GM18526 (cell line): ENCODE measurements around the gene RTL1.

ENCODE experiments used
- POLR2A ChIP-seq: IDR thresholded peaks from 3 replicates; pipeline ENCODE4 v1.6.1; 2011; ENCODE audit not compliant: insufficient read length; ENCODE audit errors: extremely low read depth

RTL1 gene

GRCh38 chr14:100901391-100902183, 1.9 kb downstream of the RTL1 start:
- TF ChIP-seq POLR2A: no peak

GRCh38 chr14:100900837-100901390, 2.6 kb downstream of the RTL1 start:
- no peak for TF ChIP-seq POLR2A

GRCh38 chr14:100899884-100900771, 3.4 kb downstream of the RTL1 start:
- no peak for TF ChIP-seq POLR2A

GRCh38 chr14:100898935-100899883, 4.3 kb downstream of the RTL1 start:
- no peak for TF ChIP-seq POLR2A

GRCh38 chr14:100898465-100898864, 5.1 kb downstream of the RTL1 start:
- TF ChIP-seq POLR2A: no peak

GRCh38 chr14:100896369-100897060, 7.0 kb downstream of the RTL1 start:
- TF ChIP-seq POLR2A: no peak

GRCh38 chr14:100895411-100895810, 8.1 kb downstream of the RTL1 start:
- no peak for TF ChIP-seq POLR2A

- no peak for TF ChIP-seq POLR2A
Measured at GRCh38 chr14:100894416-100894815, 9.1 kb downstream of the RTL1 start.

GRCh38 chr14:100893760-100894159, 9.8 kb downstream of the RTL1 start:
- no peak for TF ChIP-seq POLR2A

GRCh38 chr14:100893228-100893601, 10.3 kb downstream of the RTL1 start:
- no peak for TF ChIP-seq POLR2A

- TF ChIP-seq POLR2A: no peak
Measured at GRCh38 chr14:100892496-100893227, 10.9 kb downstream of the RTL1 start.

- TF ChIP-seq POLR2A: no peak
Measured at GRCh38 chr14:100891501-100892445, 11.7 kb downstream of the RTL1 start.
